ENCODE results near the gene RALGAPA2.

Gene RALGAPA2

GRCh38 chr20:20712474-20713243 lies at the start of gene RALGAPA2:
TSS of gene RALGAPA2 (minus strand) at chr20:20712644. CDS start at chr20:20712480, 164 bp downstream.
- peak; percentile 87 to 88 for DNase-seq (ENCODE audit: low read depth in 2 of 2)

- no peak for DNase-seq (ENCODE audit: low read depth in 2 of 2)
Observed at GRCh38 chr20:20761301-20761700, 48.9 kb upstream of the RALGAPA2 start.

DNA sequence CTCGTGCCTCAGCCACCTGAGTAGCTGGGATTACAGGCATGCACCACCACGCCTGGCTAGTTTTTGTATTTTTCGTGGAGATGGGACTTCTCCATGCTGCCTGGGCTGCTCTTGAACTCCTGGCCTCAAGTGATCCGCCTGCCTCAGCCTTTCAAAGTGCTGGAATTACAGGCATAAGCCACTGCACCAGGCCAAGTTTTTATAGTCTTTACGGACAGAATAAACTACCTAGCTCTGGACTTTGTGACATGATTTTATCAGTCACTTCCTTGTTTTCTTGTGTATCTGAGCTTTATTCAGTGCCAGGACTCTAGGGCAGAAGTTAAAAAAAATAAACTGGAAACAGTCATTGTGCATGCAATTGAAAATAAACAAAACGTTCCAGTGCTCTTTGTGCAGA lies 46.7 kb upstream of the RALGAPA2 start:
- DNase-seq (ENCODE audit: low read depth in 2 of 2) = no peak

GRCh38 chr20:20755674-20756319 lies 43.4 kb upstream of the RALGAPA2 start:
- no peak for DNase-seq (ENCODE audit: low read depth in 2 of 2)

DNA sequence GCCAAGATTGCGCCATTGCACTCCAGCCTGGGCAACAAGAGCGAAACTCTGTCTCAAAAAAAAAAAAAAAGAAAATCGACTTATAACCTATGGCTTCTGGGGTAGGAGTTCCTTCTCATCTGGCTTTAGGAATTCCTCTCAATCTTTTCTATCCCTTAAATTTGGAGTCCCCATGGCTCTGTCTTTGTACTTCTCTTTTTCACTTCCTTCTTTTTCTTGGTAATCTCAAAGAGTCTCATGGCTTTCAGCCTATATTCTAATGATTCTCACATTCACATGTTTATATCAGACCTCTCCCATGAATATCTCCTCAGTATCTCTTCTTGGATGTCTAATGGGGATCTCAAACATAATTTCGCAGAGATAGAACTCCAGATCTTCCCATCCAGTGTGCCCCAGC lies 42.8 kb upstream of the RALGAPA2 start:
- DNase-seq (ENCODE audit: low read depth in 2 of 2) = no peak

- DNase-seq (ENCODE audit: low read depth in 2 of 2) = no peak
Observed at GRCh38 chr20:20754714-20755113, 42.3 kb upstream of the RALGAPA2 start.

GRCh38 chr20:20752712-20753111 lies 40.3 kb upstream of the RALGAPA2 start:
- no peak for DNase-seq (ENCODE audit: low read depth in 2 of 2)

DNA sequence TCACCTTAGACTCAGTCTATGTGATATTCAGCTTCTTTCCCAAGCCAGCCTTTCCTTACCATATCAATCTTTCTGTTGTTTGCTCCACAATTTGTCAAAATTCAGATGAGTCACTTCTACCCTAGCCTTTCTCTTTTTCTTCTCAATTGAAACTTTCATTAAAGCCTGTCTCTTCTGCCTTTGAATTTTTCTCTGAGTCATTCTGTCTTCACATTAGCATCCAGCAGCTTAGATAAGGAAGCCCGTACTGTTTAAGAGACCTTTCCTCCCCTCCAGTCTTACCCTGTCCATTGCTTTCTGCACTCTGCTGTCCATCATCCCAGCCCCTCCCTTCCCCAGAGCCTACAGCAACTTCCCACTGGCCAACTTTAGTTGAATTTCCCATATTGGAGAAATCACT lies 34.9 kb upstream of the RALGAPA2 start:
- DNase-seq (ENCODE audit: low read depth in 2 of 2) = no peak

DNA sequence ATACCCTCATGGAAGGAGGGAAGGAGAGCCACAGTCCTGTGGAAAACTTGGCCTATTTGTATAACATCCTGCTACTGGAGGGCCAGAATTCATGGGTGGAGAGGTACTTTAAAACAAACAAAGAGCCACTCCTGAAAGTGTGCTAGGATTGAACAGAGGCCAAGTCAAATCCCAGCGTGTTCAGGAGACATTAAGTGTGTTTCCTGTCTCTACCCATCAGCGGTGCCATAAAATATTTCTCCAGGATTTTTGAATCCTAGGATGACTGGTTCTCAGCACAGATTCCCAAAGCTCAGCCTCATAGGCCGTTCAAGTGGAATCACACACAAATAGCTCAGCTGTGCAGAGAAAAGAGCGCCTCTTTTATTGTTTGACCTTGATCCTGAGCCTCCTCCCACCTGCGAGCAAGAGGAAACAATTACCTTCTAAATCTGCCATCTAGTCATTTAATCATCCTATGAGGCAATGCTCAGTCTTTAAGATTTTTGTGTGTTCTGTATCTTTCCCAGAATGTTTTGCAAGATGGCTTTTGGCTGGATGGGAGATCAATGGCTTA lies 31.8 kb upstream of the RALGAPA2 start:
- no peak for DNase-seq (ENCODE audit: low read depth in 2 of 2)

DNA sequence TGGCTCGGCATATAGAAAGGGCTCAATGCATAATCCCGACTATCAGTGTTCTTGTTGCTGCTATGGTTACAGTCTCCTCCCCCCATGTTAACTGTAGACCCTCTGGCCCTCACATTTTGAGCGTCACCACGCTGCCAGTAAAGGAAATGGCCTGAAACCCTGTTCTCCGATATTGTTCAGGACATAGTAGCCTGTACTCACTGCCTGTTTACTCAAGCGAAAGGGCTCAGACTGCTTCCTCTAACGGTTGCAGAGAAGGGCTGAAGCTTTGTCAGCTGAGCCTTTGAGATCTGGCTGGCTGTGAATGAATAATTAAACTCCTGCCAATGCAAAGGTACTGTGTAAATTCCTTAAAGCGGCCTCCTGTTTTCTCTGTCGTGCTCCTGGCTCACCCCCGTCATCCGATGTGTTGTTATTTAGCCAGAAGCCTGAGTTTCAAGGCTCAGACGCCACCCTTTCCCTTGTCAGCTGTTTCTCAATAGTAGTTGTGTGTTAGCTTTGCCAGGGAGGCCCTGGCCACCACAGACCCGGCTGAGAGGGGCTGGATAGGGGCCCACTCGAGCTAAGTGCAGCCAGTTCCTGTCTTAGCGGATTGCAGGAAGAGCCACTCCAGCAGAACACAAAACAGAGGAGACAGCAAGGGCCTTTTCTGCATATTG lies 31.2 kb upstream of the RALGAPA2 start:
- DNase-seq (ENCODE audit: low read depth in 2 of 2) = no peak

DNA sequence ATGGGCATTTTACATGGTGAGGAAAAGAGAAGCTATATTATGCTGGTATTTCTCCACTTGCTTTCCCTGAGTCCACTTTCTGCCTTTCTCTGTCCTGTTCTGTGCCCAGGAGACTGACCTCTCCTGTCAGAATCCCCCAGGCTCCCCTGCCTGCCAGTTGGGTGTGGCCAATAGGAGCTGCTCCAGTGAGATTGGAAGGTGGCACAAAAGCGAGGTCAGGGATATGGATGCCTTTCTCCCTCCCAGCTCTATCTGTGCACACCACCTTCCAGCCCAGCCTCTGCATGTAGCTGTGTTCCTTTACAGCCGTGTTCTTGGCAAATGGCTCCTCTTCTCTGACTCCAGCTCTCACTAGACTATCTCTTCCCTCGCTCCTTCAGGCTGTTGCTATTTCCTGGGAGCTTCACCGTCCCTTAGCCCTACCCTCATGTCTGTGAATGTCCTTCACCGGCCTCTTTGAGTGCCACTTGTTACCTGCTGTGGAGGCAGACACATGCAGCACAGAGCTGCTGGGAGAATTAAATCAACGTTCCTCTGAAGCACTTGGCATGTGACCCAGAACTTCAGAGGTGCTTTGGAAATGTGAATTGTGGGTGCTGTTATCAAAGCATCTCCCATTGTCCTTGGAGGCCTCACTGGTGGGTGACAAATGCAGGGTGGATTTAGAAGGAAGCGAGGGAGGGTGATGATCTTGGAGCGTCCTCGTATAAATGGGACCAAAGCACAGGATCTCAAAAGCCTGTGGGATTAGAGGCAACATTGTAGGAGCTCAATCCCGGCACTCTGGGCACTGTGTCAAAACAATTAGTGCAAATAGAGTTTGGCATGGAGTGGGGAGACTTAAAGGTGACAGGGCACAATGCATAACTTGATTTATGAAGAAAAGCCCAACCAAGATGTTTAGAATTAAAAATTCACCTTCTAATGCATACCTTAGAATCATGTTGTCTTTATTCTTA lies 28.9 kb upstream of the RALGAPA2 start:
- DNase-seq (ENCODE audit: low read depth in 2 of 2) = no peak

DNA sequence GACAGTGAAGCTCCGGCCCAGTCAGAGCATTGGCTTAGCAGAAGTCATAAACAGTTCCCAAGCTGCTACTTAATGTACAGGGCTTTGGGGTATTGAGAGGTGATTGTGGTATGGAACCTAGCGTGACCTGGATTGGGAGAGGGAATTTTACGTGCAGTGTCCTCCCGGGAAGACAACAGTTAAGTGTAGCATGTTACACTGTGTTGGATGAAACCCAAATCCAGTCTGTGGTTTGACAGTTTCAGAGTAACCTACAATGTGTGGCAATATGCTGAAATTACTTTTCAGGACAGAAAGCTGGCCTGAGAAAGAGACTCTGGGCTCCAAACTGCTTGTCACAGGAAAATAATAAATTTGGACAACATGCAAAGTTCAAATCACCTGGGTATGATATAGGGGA lies 28.1 kb upstream of the RALGAPA2 start:
- no peak for DNase-seq (ENCODE audit: low read depth in 2 of 2)

DNA sequence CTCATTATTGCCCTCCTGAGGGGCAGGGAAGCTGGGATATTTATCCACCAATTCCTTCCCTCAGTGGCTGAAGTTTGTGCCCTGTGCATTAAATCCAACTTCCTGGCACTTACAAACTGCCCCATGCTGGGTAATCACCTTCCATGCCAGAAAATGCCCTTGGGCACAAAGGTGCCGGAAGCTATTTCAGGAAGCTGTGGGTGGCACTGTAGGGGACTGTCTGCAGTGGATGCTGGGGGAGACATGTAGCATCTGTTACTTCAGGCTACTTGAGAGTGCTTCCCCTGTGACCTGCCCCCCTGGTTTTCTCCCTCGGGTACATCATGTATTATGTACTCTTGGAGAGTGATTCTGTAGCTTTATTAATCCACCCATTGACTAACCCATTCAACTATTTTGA lies 24.7 kb upstream of the RALGAPA2 start:
- no peak for DNase-seq (ENCODE audit: low read depth in 2 of 2)

DNA sequence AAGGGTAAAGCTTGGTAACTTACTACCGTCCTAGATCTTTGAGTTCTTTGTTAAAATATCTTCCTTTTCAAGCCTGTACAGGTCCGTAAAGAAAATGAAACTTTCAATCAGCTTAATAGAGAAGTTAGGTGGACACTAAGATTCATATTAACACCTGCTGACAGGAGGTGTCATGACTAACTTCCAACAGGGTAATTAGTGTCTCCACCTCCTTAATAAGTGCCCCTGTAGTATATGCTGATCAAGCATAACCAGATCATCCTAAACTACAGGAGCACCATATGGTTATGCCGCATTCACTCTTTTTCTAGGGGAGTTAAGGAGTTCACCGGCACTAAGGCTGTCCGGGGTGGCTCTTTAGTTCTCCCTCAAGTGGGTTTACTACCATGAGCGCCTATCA lies 23.9 kb upstream of the RALGAPA2 start:
- no peak for DNase-seq (ENCODE audit: low read depth in 2 of 2)

GRCh38 chr20:20734475-20734948 lies 22.1 kb upstream of the RALGAPA2 start:
- DNase-seq (ENCODE audit: low read depth in 2 of 2) = no peak

DNA sequence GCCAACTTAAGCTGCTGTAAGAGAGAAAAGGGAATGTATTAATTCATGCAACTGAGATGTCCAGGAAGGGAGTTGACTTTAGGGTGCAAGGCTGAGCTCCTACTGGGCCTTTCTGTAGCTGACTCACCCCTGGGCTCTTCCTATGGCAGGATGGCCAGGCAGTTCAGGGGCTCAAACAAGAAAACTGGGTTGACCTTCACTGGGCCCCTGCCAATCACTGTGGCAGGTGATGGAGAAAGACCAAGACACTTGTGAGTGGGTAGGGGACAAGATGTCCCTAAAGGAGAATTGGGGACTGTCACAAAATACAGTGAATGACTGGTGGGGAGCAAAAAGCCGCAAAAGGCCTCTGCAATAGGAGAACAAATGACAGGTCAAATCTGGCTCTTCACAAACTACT lies 21.5 kb upstream of the RALGAPA2 start:
- no peak for DNase-seq (ENCODE audit: low read depth in 2 of 2)

- no peak for DNase-seq (ENCODE audit: low read depth in 2 of 2)
Observed at GRCh38 chr20:20732641-20733040, 20.2 kb upstream of the RALGAPA2 start.

GRCh38 chr20:20731945-20732296 lies 19.5 kb upstream of the RALGAPA2 start:
- DNase-seq (ENCODE audit: low read depth in 2 of 2) = no peak

DNA sequence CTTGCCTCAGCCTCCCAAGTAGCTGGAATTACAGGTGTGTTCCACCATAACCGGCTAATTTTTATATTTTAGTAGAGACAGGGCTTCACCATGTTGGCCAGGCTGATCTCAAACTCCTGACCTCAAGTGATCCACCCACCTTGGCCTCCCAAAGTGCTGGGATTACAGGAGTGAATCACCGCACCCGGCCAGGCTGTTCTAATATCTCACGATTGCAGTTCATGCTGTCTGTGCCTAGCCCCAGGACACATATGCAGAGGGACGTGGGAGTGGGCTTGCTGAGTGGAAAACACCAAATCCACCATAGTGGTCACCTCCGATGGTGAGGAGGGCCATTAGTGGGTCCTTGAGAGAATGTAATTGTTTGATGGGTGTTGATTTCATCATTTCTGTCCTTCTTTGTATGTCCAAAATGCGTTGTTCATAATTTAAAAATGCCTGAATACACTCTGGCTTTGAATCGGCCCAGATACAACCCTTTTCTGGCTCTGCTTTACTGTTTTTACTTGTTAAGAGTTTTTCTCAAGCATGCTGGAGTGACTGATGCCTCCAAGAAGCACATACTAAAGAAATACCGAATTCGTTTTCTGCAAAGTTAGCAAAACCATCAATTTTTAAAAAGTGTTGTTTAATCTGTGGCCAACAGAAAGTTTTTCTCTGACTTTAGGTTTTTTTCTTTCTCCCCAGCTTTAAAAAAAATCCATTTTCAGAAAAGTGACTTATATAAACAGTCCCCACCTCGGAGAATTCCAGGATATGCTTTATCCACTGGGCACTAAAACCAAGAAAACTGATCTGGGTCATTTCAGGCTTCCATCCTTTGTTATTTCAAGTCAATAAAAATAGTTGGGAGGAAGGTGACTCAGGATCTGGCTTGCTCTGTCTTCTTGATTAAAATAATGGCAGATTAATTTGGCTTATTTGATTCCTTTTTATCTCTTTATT lies 18.8 kb upstream of the RALGAPA2 start:
- DNase-seq (ENCODE audit: low read depth in 2 of 2) = no peak

GRCh38 chr20:20729563-20729962 lies 17.1 kb upstream of the RALGAPA2 start:
- DNase-seq (ENCODE audit: low read depth in 2 of 2) = no peak
